GM19043 (cell line): ENCODE results near the gene MED17.
A peak's percentile ranks its signal among the peaks of the same experiment; 100 is the strongest.
"Not testable (repeated sequence)": the region's sequence is repeated elsewhere in the genome, so short reads cannot be mapped to it uniquely, and the experiment has no call there.

ENCODE experiments used
- ATAC-seq: cut with Tn5 transposase; IDR thresholded peaks from one replicate; pipeline ENCODE4 v1.9.1; 2021; ENCODE audit warnings: low read depth; ENCODE audit not compliant: unreplicated experiment

MED17 gene, protein sequence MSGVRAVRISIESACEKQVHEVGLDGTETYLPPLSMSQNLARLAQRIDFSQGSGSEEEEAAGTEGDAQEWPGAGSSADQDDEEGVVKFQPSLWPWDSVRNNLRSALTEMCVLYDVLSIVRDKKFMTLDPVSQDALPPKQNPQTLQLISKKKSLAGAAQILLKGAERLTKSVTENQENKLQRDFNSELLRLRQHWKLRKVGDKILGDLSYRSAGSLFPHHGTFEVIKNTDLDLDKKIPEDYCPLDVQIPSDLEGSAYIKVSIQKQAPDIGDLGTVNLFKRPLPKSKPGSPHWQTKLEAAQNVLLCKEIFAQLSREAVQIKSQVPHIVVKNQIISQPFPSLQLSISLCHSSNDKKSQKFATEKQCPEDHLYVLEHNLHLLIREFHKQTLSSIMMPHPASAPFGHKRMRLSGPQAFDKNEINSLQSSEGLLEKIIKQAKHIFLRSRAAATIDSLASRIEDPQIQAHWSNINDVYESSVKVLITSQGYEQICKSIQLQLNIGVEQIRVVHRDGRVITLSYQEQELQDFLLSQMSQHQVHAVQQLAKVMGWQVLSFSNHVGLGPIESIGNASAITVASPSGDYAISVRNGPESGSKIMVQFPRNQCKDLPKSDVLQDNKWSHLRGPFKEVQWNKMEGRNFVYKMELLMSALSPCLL

DNA sequence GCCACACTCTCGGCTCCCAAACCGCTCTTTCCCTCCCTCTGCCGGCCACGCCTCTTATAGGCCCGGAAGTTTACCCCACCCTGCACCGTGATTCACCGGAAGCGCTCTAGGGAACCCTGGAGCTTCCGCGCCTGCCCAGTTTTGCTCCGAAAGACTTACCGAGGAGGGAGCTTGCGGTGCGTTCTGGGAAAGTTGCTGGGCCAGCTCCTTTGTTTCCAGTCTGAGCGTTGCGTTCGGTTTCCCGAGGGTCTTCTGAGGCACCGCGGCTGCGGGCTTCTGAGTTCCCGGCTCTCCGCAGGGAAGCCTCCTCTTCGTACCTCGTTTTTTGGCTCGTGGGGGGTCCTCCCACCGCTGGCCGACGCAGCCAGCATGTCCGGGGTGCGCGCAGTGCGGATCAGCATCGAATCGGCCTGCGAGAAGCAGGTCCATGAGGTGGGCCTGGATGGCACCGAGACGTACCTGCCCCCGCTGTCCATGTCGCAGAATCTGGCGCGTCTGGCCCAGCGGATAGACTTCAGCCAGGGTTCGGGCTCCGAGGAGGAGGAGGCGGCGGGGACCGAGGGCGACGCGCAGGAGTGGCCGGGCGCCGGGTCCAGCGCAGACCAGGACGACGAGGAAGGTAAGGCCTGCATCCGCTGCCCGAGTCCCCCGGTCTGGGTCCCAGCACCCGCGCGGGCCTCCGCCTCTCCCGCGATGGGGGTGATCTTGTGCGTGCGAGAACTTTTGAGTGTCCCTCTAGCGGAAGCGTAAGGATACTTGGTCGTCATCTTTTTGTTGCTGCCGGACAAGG is at the start of gene MED17:
MED17 (plus strand) TSS at position 138 of the 790 bp plus-strand sequence; CDS start at position 370, 232 bp downstream.
- ATAC-seq, result peak; percentile 94

DNA sequence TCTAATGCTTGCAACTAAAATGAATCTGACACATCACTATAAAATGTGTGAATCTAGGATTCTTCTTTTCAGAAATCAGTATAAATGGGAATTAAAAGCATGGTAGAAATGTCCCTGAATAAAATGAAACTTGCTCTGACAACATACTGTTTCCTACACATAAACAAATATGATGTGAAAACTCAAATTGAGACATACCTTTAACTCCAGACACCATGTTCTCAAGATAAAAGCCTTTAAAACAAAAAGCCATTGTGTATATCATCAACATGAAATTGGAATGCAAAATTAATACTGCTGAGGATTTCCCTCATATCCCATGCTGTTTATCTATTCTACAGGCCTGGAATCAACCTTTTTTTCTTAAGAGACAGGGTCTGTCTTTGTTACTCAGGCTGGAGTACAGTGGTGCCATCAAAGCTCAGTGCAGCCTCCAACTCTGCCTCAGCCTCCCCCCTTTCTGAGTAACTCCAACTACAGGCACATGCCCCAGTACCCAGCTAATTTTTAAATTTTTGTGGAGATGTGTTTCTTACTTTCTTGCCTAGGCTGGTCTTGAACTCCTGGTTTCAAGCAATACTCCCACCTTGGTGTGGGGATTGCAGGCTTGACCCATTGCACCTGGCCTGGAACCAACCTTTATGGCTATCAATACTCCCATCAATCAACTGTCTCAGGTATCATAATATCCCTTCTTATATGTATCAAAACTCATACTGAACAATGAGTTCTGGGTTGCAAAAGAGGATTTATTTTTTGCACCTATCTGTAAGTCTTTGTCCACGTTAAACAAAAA is 49.5 kb upstream of the MED17 start:
- no peak for ATAC-seq

DNA sequence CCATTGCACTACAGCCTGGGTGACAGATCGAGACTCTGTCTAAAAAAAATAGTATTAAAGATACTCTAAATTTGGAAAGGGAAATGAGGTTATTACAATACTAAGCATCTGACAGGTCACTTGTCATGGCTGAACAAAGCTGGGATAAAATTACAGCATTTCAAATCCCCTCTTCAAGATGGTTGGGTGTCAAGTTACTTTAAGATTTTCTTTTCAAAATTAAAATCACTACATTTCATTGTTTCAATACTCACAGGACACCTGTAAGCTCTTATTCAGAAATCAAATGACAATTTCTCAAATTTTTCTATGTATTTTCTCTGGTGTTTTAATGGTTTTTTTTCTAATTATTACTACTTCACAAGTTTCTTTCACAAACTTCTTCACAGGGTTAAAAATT is 48.5 kb upstream of the MED17 start:
- ATAC-seq, result no peak

DNA sequence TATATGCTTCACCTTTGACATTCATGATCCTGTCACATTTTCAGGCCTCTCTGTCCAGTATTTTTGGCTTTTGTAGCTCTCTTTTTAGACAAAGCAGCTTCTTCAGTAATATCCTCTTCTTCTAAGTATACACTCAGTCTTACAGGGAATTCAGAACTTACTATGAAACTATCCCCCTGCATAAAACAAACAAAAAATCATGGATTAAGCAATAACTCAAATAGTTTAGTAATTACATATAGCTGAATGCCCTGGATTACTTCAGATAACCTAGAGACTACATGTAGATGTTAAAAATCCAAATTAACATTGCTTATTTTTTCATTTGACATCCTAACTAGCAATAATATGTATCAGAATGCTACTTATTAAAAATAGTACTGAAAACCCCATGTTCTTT is 48.0 kb upstream of the MED17 start:
- no peak for ATAC-seq

DNA sequence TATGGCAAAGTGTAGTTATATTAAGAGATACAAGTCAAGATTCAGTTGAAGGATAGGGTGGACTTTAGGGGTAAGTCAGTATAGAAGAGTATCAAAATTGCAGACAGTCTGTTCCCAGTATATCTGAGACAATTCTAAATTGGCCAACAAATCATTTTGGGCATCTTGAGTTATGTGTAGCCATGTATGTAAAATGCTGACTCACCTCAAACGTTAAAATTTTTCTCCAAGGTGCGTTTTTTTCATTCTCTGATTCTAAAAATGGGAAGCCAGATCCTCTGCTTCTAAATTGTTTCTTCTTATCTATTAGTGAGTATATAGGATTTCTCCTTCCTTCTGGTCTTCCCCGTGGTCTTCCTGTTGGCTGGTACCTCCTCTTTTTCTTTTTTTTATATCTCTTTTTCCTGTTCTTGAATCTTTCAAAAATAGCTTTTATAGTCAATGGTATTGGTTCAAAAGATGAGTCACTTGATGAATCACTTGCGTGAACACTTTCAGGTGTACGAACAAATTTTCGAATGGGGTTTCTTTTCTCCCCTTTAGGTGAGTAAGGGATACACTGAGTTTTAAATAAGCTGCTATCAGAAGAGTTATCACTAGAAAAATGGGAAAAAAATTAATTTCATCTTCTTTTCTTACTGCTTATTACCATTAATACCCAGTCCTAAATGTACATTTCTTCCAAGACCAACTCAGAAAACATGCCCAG is 46.0 kb upstream of the MED17 start:
- no peak for ATAC-seq

DNA sequence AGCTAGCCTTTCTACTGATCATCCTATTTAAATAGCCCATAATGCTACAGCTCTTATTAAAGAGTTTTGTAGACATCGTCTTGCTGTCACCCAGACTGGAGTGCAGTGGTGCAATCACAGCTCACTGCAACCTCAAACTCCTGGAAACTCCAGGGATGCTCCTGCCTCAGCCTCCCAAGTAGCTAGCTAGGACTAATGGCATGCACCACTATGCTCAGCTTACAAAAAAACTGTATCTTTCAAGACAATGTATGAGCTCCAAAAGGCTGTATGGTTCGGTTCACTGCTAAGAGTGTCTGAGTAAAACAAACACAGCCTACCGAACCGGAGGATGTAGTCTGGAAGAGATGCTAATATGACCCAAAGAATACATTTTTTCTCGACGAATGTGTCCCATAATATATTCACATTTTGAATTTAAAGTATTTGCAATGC is 45.4 kb upstream of the MED17 start:
- ATAC-seq, result no peak

DNA sequence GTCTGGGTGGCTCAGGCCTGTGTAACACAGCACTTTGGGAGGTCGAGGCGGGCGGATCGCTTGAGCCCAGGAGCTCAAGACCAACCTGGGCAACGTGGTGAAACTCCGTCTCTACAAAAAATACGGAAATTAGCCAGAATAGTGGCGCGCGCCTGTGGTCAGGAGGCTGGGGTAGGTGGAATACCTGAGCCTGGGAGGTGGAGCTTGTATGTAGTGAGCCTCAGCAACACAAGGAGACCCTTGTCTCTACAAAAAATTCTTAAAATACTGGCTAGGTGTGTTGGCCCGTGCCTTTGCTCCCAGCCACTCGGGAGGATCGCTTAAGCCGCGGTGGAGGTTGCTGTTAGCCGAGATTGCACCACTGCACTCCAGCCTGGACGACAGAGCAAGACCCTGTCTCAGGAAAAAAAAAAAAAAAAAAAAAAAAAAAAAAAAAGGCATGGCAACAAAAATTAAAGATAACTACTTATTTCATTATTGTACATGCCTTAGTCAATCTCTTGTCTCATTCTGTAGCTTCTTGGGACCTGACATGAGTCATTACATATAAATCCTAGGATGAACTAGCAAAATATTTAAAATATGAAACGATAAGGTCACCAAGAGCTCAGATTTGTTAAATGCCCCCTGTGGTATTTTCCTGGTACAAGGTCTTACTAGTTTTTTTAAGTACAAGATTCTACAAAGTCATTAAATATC is 43.9 kb upstream of the MED17 start:
- ATAC-seq, result no peak

DNA sequence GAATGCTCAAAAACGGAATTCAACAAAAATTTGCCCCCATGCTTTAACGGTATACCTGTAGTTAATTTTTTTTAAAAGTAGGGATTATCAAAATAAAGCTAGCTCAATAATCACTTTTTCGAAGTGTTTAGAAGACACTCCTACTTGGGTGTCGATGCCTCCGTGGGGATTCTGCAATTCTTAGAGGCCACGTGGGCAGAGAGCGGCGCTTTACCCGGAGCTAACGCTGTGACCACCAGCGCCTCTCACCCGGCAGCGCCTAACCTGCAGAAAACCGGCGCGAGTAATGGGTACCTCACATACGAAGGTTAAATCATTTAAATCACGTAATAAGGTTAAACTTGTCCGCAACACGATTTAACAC is 43.4 kb upstream of the MED17 start:
- ATAC-seq, result peak; percentile 32

DNA sequence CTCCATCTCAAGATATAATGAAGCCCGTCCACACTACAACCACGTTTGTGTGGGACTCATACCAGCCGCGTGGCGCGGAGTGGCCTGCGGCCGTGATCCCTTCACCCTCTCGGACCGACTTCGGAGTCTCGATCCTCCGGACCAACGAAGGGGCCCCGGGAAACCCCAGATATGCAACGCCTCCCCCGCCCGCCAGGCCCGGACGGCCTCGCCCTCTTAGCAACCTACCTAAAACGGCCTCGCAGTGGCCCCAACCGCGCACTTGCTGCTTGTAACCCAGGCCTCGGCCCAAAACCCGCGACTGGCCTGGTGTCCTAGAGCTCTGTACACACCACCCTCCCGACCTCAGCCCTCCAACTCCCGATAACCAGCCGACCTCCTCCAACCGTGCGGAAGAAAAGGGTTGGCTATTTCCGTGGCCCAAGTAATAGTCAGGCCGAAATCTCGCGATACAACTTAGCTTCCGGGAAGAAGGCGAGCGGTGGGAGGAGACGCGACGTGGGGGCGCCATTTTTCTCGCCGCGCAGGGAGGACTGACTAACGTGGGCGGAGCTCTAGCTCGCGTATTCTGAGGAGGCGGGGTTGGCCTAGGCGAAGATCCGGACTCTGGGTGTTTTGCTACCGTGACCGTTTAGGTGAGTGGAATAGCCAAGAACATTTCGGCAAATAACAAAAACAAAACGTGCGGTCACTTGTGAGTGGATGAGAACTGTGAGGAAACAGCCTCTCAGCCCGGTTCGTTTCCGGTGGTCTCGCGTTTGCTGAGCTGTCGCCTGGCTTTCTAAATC is 42.8 kb upstream of the MED17 start, which contains the start of the genes C11orf54 and TAF1D:
C11orf54 (plus strand) TSS at position 579 of the 788 bp plus-strand sequence. CDS start 5,722 bp downstream, outside the sequence.
TAF1D (minus strand) TSS at position 402 of the 788 bp plus-strand sequence. CDS start 2,191 bp downstream, outside the sequence.
- ATAC-seq, result peak; percentile 83

DNA sequence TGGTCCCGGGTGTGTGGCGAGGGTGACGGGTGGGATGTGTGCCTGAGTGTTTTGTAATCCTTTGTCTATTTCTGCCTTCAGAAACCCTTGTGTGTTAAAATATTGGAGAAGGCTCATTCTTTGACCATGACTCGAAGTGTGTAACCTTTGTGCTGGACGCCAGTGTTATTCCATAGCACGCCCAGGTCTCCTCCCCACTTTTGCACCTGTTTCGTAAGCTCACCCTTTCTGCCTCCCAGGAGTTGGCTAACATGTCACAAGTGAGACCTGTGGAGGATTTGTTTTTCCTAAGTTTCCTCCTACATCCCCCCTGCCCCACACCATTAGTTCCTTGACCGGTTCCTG is 42.2 kb upstream of the MED17 start:
- peak; percentile 6 for ATAC-seq

DNA sequence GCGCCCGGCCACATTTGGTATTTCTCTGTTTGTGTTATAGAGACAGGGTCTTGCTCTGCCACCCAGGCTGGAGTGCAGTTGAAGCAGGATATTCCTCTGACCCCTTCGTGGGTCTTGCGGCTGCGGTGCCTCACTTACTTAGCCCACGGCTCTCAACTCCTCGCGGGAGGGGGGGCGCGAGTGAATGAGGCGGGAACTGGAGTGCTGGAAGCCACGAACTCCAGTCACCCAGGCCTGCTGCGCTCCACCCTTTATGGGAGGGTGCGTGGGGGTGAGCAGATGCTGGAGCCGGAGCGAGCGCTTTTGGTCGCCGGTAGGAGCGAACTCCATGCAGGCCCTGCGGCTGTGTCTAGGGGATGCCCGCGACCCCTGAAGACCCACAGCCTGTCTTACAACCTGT is 40.8 kb upstream of the MED17 start:
- ATAC-seq, result no peak

DNA sequence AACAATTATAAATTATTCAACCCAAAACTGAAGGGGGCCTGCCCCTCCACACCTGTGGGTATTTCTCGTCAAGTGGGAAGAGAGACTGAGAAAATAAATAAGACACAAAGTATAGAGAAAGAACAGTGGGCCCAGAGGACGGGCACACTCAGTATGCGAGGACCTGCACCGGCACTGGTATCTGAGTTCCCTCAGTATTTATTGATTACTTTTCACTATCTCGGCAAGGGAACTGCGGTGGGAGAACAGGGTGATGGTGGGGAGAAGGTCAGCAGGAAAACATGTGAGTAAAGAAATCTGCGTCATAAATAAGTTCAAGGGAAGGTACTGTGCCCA is 39.4 kb upstream of the MED17 start:
- ATAC-seq, result no peak

DNA sequence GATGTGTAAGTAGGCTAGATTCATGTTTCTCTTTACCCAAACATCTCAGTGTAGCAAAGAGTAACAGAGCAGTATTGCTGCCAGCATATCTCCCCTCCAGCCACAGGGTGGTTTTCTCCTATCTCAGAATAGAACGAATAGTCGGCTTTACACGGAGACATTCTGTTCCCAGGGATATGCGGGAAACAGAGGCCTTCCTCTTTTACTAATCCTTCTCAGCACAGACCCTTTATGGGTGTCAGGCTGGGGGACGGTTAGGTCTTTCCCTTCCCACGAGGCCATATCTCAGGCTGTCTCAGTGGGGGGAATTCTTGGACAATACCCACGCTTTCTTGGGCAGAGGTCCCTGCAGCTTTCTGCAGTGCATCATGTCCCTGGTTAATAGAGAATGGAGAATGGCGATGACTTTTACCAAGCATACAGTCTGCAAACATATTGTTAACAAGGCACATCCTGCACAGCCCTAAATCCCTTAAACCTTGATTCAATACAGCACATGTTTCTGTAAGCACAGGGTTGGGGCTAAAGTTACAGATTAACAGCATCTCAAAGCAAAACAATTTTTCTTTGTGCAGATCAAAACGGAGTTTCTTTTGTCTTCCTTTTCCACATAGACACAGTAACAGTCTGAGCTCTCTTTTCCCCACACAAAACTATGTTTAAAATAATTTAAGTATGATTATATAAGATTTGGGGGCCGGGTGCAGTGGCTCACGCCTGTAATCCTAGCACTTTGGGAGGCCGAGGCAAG is 38.9 kb upstream of the MED17 start:
- ATAC-seq, result not testable (repeated sequence)

DNA sequence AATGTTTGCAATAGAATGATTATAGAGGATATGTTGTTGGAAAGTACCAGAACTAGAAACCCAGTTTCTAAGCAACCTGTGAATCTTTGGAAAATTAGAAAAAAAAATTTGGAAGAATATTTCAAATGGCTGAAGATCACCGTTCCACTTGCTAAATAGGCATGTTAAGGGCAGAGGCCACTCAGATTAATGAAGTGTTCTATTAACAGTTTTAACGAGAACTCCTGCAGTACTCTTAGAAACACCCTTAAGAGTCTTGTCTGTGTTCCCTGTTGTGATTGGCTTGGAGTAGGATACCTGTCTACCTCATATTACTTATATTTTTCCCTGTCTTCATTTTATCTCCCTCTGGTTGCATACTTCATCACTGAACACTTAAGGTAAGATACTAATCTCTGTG is 38.0 kb upstream of the MED17 start:
- ATAC-seq, result no peak

DNA sequence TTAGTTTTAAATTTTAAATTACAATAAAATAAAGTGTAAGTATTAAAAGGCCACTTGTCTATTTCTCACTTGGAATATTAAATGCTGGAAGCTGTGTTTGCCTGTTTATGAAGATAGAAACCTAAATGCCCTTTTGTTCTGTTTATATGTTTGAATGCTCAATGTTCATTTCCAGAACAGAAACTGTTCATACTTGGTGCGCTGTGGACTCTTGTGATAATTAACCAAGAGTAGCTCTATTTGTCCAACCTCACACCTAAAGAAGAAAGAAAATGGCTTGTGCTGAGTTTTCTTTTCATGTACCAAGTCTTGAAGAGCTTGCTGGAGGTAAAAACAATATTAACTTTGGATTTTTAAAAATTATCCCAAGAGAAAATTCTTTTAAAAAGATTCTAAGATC is 37.0 kb upstream of the MED17 start:
- peak; percentile 96 for ATAC-seq

DNA sequence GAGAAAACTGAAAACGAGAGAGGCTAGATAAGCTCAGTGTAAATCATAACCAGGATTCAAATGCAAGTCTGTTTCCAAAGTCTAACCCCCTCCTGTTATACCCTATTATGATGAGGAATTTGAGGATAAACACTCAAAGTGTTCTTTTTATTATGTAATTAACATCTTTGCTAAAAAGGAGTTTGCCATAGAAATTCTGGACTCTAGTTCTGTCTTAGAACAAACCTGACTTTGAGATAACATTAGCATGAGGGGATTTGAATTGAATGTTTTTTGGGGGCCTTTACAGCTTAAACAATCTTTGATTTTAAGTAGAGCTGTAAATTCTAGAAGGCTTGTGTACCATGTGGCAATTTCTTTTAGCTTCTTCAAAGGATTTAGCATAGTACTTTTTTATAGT is 33.1 kb upstream of the MED17 start:
- no peak for ATAC-seq

DNA sequence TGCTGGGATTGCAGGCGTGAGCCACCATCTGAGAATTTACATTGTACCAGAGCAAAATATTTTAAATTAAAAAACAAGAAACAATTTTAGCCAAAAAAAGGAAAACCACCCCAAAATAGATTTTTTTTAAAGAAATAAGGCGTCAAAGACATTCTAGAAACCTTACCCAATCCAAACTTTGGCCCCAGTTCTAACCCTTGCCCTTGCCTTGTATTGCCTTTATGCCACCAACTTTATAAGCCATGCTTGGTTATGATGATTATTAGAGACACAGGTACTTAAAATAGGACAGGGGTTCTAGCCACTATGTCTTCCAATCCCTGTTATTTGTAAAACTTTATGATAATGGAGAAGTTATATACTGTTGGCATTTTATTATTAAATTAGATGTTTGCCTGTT is 30.8 kb upstream of the MED17 start:
- no peak for ATAC-seq

DNA sequence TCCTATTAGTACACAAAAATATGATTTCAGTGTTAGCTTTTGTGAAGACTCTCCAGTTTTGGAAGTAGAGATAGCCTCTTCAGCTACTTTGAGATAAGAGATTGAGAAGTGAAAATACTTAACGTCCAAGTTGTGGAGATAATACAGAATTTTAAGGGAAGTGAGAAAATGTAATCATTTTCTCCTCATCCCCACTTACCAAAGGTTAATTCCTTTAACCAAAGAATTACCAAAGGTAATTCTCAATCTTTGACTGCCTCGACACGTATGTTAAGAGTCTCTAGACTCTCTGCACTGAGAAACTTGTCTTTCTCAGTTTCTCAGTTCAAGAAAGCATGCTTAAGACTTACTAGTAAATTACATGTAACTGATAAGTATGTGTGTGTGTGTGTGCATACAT is 27.3 kb upstream of the MED17 start:
- ATAC-seq, result no peak
